NCI-H446 treated with DMSO at 0.1 percent for 48 hours (cell line): Measurements from ENCODE around the gene KCNQ1OT1.

Source experiments
- DNase-seq: peaks from one replicate; lab custom pipeline; 2025; lab: John Stamatoyannopoulos, UW

Gene KCNQ1OT1

GRCh38 chr11:2719831-2720590 lies 20.2 kb upstream of the KCNQ1OT1 start:
- DNase-seq, result no peak

GRCh38 chr11:2718817-2719438 lies 19.1 kb upstream of the KCNQ1OT1 start:
- no peak for DNase-seq

- DNase-seq, result no peak
Measured at GRCh38 chr11:2717561-2718325, 17.9 kb upstream of the KCNQ1OT1 start.

GRCh38 chr11:2716376-2717095 lies 16.7 kb upstream of the KCNQ1OT1 start:
- no peak for DNase-seq

GRCh38 chr11:2715716-2716350 lies 16.0 kb upstream of the KCNQ1OT1 start:
- no peak for DNase-seq

GRCh38 chr11:2714871-2715270 lies 15.1 kb upstream of the KCNQ1OT1 start:
- no peak for DNase-seq

GRCh38 chr11:2714463-2714800 lies 14.6 kb upstream of the KCNQ1OT1 start:
- no peak for DNase-seq

- DNase-seq, result no peak
Measured at GRCh38 chr11:2713661-2714462, 14.1 kb upstream of the KCNQ1OT1 start.

- no peak for DNase-seq
Measured at GRCh38 chr11:2713094-2713493, 13.3 kb upstream of the KCNQ1OT1 start.

- DNase-seq, result no peak
Measured at GRCh38 chr11:2711161-2711560, 11.4 kb upstream of the KCNQ1OT1 start.

- DNase-seq, result no peak
Measured at GRCh38 chr11:2709429-2709828, 9.6 kb upstream of the KCNQ1OT1 start.

- DNase-seq, result no peak
Measured at GRCh38 chr11:2708757-2709281, 9.0 kb upstream of the KCNQ1OT1 start.

- DNase-seq, result no peak
Measured at GRCh38 chr11:2708151-2708581, 8.4 kb upstream of the KCNQ1OT1 start.

GRCh38 chr11:2707736-2708135 lies 7.9 kb upstream of the KCNQ1OT1 start:
- DNase-seq, result no peak

- no peak for DNase-seq
Measured at GRCh38 chr11:2706321-2706720, 6.5 kb upstream of the KCNQ1OT1 start.

GRCh38 chr11:2704896-2705606 lies 5.3 kb upstream of the KCNQ1OT1 start:
- DNase-seq, result no peak

GRCh38 chr11:2704356-2704755 lies 4.6 kb upstream of the KCNQ1OT1 start:
- DNase-seq, result no peak

GRCh38 chr11:2703363-2704141 lies 3.8 kb upstream of the KCNQ1OT1 start:
- no peak for DNase-seq

GRCh38 chr11:2702771-2703362 lies 3.1 kb upstream of the KCNQ1OT1 start:
- no peak for DNase-seq
